Ovary (tissue), 3 donors: ENCODE measurements around the gene CNTNAP1.

Experiments used
- CTCF ChIP-seq, 3 donors: fragments of 450-650 bp in 2 of 3; fragments of 200-600 bp in 1 of 3; IDR thresholded peaks; one replicate each; pipeline versions ENCODE4 v1.5.1 to v1.8.0; 2016 to 2022; ENCODE audit warnings: antibody characterized with exemption in 3 of 3, mild to moderate bottlenecking in 1 of 3
- POLR2A ChIP-seq: fragments of 450-650 bp; IDR thresholded peaks from one replicate; pipeline ENCODE4 v1.6.1; 2017; ENCODE audit warnings: antibody characterized with exemption, mild to moderate bottlenecking, moderate library complexity
- donor health status: DM: no; HTN: no; CAD: no.

GRCh38 chr17:42748202-42748907 is 66.0 kb downstream of the CNTNAP1 start:
- TF ChIP-seq CTCF (IDR thresholded peaks at IDR 0.05) (no peak), POLR2A (no peak)
